GM21825 (cell line): ENCODE measurements around the gene PTPN3.
"Not testable (repeated sequence)": the region's sequence is repeated elsewhere in the genome, so short reads cannot be mapped to it uniquely, and the experiment has no call there.

Experiments used
- ATAC-seq: cut with Tn5 transposase; IDR thresholded peaks from one replicate; pipeline ENCODE4 v1.9.1; 2021; ENCODE audit warnings: mild to moderate bottlenecking, moderate library complexity; ENCODE audit not compliant: unreplicated experiment

PTPN3 gene, protein sequence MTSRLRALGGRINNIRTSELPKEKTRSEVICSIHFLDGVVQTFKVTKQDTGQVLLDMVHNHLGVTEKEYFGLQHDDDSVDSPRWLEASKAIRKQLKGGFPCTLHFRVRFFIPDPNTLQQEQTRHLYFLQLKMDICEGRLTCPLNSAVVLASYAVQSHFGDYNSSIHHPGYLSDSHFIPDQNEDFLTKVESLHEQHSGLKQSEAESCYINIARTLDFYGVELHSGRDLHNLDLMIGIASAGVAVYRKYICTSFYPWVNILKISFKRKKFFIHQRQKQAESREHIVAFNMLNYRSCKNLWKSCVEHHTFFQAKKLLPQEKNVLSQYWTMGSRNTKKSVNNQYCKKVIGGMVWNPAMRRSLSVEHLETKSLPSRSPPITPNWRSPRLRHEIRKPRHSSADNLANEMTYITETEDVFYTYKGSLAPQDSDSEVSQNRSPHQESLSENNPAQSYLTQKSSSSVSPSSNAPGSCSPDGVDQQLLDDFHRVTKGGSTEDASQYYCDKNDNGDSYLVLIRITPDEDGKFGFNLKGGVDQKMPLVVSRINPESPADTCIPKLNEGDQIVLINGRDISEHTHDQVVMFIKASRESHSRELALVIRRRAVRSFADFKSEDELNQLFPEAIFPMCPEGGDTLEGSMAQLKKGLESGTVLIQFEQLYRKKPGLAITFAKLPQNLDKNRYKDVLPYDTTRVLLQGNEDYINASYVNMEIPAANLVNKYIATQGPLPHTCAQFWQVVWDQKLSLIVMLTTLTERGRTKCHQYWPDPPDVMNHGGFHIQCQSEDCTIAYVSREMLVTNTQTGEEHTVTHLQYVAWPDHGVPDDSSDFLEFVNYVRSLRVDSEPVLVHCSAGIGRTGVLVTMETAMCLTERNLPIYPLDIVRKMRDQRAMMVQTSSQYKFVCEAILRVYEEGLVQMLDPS

DNA sequence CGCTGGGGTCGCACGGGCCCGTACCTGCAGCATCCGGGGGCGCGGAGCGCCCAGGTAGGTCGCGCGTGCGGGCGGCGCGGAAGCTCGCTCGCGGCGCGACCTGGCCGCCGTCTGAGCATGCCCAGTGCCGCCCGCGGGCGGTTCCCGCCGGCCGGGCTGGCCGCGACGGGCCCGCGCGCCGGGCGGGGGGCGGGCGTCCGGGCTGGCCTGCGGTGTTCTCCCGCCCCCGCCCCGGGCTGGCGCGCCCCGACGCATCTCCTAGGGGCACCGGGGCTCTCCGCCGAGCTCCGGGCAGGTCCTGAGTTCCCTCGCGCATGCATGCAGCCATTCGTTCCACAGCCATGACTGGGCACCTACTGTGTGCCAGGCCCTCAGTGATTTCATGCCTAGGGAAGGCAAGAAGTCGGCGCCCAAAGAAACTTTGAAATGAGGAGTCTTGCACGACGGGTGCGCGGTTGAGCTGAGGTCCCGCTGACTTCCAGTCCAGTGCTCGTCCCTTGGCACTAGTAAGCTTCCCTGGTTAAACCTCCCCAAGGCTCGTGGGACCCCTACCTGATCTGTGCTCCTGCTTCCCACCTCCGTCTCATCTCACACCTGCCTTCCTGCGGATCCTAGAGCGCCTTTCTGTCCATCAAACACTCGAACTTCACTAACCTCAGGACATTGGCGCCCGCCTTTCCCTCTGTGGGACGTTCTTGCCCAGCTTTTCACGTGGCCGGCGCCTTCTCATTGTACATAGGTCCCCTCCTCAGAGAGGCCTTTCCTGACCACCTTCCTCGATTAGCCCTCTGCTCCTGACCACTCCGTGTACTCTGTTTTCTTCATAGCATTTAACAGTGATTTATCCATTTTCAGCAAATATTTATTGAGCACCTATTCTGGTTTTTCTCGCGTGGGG is at the start of gene PTPN3:
PTPN3 (minus strand) TSS at position 113 of the 898 bp plus-strand sequence. CDS start 34,873 bp downstream, outside the sequence.
- ATAC-seq: no peak

DNA sequence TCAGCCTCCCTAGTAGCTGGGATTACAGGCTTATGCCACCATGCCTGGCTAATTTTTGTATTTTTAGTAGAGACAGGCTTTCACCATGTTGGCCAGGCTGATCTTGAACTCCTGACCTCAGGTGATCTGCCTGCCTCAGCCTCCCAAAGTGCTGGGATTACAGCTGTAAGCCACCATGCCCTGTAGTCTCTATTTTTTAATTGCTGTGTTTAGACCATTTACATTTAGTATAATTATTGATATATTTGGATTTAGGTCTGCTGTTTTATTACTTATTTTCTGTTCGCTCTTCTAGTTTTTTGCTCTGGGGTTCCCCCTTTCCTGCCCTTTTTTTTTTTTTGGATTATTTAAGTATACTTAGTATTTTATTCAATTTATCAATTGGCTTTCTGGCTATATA is 46.8 kb upstream of the PTPN3 start:
- ATAC-seq: not testable (repeated sequence)

DNA sequence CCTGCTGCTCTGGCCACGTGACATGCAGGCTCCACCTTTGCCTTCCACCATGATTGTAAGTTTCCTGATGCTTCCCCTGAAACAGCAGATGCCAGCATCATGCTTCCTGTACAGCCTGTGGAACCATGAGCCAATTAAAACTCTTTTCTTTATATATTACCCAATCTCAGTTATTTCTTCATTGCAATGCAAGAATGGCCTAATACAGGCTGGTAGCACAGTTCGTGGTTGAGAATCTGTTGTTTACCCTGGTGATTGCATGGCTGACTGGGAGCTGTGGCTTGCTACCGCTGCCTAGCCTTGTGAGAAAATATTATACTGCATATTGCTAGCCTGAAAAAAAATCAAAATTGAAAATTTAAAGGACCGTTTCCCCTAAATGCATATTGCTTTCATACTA is 44.8 kb upstream of the PTPN3 start:
- no peak for ATAC-seq

DNA sequence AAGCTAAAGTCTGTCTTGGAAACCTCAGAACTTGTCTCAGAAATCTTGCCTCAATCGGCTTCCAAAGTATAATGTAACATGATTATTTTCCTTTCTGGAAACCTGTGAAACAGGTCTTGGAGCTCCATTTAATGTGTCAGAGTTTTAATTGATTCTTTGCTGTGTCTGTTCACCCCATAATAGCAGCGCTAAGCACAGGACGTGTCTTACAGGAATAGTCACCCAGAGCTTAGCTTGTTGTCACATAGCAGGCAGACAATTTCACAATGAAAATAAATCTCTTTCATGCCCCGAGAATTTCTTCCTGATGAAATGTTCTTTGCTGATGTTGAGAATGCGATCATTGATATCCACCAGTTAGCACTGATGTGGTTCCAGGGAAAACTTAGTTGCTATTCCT is 40.2 kb upstream of the PTPN3 start:
- no peak for ATAC-seq

DNA sequence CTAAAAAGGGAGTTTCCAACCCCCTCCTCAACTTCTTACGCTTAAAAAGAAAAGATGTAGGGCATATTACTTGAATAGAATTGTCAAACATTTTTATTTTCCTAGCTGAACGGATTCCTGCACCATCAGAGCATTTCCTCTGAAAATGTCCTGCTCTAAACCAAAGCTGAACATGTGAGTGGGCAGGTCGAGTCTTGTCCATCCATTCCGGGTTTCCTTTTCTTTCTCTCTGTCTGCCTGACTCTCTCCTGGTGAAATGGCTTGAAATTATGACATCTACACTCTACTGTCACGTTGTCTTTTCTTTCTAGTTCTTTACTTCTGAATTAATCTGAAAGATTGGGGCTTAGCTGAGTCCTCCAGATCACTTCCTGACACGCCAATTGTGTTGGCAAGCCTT is 39.2 kb upstream of the PTPN3 start:
- no peak for ATAC-seq

DNA sequence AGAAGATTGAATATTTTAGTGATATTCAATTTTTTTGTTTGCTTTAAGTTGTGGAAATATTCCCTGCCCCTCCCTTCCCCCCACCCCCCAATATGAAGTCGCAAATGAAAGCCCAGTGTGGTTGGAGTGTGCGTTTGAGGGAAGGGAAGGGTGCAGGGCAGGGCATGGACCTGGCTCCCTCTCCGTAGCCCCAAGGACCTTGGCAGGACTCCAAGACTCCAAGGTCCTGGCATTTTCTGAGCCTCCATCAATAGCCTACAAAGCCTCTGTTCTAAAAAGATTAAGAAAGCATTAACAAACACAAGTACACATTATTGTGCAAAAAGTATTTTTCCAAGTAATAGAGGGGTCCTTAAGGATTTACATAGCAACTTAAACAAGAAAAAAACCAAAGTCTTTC is 38.8 kb upstream of the PTPN3 start:
- ATAC-seq: no peak

DNA sequence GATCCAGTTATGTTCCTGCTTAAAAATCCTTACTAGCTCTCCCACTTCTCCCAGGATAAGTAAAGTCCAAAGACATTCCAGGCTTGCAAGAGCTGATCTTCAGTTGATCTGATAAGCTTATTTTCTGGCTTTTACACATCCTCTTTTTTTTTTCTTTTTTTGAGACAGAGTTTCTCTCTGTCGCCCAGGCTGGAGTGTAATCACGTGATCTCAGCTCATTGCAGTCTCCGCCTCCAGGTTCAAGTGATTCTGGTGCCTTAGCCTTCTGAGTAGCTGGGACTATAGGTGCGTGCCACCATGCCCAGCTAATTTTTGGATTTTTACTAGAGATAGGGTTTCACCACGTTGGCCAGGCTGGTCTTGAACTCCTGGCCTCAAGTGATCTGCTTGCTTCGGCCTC is 37.3 kb upstream of the PTPN3 start:
- no peak for ATAC-seq

DNA sequence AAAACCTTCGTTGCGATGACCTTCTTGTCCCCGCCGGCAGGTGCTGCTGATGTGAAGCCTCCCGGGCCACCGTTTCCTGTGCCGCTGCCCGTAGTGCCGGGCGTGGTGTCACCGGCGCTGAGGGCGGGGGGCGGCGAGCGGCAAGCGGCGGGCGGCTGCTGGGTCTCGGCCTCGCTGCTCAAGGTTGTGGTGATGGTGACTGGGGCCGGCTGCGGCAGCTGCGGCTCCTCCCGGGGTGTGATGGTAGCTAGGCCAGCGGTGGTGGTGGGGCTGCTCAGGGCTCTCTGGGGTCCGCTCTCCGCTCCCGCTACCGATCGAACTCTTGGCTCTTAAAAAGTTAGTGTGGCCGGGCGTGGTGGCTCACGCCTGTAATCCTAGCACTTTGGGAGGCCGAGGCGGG is 36.0 kb upstream of the PTPN3 start:
- no peak for ATAC-seq

DNA sequence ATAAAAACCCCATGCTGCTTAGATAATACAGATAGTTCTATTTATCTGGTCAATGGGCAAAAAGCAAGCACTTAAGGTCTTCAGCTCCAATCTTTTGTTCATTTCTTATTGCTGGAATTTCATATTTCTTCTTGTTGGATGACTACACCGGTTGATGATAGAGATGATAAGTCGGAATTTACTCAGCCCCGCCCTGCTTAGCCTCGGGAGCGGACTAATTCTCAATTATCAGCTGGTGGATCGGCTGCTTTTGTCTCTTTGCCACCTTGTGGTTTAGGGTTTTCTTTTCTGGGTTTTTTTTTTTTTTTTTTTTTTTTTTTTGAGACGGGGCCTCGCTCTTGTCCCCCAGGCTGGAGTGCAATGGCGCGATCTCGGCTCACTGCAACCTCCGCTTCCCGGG is 34.5 kb upstream of the PTPN3 start:
- ATAC-seq: not testable (repeated sequence)

DNA sequence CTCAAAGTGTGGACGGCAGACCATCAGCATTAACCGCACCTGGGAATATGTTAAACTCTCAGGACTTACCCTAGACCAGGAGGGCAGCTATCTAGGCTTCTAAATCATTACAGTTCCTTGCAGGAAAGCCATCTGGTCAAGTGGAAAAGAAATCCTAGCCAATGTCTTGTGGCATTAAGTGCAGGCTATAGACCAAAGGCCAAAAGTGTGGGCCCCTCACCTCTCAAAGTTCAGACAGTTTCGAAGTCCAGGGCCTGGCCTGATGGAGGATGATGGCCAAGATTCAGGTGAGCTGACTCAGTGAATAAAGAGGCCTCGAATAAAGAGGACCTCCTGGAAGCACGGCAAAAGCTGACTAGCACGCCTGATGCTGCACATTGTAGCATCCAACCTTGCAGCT is 24.0 kb upstream of the PTPN3 start:
- no peak for ATAC-seq

DNA sequence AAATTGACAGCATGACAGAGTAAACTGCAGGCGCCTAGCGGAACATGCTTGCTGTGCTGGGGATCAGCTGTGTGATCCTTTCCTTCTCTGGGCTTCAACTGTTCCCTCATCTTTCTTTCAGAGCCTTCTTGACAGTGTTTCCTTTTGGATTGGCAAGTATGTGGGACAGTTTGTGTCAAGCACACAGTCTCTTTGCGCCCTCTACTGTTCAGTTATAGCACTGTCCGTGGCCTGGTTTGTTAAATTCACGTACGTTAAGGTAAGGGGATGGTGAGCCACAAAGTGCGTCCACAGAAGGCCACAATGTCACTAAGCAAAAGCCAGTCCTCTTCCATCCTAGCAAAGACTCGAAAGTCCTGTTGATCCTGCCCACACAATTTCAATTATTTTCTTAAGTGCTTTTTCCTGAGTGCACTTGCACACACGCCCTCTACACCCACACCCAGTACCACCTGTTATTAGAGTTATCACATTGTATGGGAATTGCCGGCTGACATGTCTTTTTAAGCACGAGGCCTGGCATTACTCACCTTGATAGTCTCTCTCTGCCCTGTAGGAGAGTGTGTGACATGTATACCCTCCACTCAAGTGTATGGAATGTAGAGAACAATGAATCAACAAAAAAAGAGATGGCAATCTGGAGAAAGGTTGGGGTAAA is 22.5 kb upstream of the PTPN3 start:
- peak; percentile 76 for ATAC-seq

DNA sequence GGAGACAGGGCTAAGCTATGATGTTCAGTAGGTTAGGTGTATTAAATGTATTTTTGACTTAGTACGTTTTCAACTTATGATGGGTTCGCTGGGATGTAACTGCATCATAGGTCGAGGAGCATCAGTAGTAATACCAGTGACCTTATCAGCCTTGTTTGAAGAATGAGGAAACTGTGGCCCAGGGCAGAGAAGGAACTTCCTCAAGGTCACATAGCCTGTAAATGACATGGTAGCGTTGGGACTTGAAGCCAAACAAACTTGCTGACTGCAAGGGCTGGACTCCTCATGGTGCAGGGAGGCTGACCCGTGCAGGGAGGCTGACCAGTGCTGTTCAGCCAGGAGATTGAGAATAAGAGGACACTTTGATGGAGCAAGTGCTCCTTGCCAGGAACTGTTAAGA is 21.3 kb upstream of the PTPN3 start:
- no peak for ATAC-seq

DNA sequence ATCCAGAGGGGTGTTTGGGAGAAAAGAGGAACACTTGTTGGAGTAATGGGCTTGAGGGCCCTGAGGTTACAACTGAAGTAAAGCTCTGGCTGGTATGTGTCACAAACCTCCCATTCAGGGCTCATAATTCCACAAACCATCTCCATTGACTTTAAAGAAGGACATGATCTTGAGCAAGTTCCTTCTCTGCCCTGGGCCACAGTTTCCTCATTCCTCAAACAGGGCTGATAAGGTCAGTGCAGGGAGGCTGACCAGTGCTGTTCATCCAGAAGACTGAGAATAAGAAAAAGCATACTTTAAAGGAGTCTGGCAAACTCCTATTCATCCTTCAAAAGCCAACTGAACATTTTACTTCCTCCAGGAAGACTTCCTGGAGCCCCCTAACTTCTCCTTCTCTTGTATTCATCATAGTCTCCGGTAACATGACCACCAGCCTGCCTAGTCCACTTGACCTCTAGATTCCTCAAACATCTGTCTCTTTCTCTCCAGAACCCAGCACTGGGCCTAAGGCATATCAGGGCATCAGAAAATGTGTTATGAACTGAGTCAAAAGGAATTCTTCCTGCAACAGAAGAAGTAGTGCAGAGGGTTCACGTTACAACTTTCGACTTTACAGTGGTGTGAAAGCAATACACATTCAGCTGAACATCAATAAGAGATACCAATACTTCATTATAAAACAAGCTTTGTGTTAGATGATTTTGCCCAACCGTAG is 20.7 kb upstream of the PTPN3 start:
- no peak for ATAC-seq

DNA sequence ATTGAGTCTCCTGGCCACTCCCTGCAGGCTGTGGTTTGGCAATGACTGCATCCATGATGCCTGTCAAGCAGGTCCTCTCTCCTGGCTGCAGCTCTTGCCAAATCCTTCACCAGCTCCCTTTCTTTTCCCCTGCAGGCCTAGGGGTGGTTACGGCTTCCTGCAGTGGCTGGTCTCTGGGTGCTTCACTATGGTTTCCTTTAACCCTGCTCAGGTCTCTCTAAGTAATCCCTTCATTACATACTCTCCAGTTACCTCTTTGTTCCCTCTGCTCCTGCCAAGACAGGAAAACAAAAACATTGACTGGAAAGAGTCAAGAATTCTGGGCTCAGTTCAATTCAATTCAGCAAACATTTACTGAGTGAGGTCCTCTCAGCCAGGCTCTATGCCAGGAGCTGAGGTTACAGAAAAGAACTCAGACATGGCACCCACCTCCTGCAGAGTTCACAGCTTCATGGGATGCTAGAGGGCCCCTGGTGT is 19.8 kb upstream of the PTPN3 start:
- no peak for ATAC-seq

DNA sequence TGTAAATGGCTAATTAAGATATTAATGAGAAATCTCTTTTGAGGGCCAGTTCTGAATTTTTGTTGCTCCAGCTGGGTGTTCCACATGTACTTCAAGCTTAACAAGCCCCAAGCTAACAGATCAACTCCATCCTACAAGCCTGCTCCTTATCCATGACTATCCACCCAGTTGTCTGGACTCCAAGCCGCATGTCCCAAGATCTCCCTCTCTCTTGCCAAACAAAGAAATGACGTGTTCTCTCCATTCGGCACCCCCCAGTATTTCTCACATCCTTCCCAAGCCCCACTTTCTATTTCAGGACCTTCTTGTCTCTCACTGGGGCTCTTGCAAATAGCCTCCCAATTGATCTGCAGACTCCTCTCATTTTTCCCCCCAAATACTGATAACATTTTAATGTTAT is 15.8 kb upstream of the PTPN3 start:
- no peak for ATAC-seq

DNA sequence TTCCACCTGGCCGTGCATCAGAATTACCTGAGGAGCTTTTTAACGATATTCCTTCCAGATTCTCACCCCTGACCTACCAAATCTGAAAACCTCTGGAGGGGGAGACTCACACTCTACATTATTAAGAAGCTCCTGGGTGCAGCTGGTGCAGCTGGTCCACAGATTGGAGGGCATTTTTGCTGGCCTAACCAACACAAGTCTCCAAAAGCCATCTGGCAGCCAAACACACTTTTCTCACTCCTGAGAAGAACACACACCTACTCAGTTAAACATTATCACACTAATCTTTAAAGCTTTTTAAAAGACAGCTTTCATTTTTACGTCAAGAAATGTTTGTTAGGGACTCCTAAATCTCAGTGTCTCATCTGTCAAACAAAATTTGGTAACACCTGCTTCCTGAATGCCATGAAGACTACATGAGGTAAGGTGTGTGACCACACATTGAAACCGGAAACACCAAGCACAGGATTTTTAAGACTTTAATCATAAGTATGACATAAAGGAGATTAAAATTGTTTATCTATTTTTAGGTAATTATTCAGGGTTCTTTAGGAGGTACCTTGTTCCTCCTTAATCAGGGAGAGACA is 14.2 kb upstream of the PTPN3 start:
- ATAC-seq: no peak

DNA sequence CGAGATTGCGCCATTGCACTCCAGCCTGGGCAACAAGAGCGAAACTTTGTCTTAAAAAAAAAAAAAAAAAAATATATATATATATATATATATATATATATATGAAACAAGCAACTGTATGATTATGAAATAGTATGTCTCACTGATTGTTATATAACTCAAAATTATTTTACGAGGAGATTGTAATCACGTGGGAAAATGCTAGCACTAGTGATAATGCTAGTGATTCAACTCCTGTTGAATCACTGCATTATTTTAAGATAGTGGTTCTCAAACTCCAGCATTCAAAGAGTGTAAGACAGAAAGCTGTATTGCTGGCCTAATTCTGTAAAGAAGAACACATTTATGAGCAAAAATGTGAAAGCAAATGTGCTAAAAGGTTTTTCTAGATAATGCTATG is 12.4 kb upstream of the PTPN3 start:
- no peak for ATAC-seq

DNA sequence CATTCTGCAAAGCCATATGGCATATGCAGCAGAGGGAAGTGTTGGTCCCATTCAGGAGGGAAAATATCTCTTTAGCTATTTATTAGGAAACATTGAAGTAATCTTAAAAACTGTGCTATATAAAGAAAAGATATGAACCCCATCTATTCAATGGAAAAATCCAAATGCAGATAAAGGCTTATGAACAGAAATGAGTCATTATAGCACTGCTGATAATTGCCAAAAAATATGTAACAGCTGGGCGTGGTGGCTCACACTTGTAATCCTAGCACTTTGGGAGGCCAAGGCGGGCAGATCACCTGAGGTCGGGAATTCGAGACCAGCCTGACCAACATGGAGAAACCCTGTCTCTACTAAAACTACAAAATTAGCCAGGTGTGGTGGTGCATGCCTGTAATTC is 11.9 kb upstream of the PTPN3 start:
- ATAC-seq: not testable (repeated sequence)

DNA sequence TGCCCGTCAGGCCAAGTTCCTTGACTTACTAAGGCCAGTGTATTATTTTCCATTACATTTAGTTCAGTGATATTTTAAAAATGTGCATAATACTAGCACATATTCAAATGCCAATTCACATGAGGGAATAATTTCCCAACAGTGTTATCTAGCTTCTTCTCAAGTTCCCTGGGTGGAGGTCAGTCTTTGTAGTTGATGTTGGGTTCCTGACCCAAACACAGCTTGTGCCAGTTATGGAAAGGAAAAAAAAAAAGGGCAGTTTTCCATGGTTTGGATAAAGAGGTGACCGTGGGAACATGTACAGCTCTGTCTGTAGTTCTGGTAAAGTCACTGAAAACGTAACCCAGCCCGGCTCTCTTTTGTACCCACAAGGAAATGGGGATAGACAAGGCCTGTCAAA is 11.5 kb upstream of the PTPN3 start:
- ATAC-seq: no peak
